Mucosa of rectum (tissue), 2 donors: ENCODE data around the gene CHMP1B.

Experiments
- H3K27ac ChIP-seq, 2 donors: one replicate each; pipeline ENCODE4 v1.7.0; 2013; ENCODE audit warnings: inconsistent platforms in 2 of 2, low read depth in 2 of 2, low read length in 2 of 2
- H3K27me3 ChIP-seq, 2 donors: one replicate each; pipeline ENCODE4 v1.7.0; 2013; ENCODE audit warnings: low read length in 2 of 2; ENCODE audit not compliant: control insufficient read depth in 2 of 2, insufficient read depth in 2 of 2
- H3K36me3 ChIP-seq, 2 donors: one replicate each; pipeline ENCODE4 v1.7.0; 2013; ENCODE audit warnings: low read length in 2 of 2; ENCODE audit not compliant: control insufficient read depth in 2 of 2, insufficient read depth in 2 of 2
- H3K4me1 ChIP-seq, 2 donors: one replicate each; pipeline ENCODE4 v1.7.0; 2013; ENCODE audit warnings: low read length in 2 of 2, mild to moderate bottlenecking in 1 of 2; ENCODE audit not compliant: control insufficient read depth in 2 of 2, insufficient read depth in 2 of 2
- H3K4me3 ChIP-seq, 2 donors: one replicate each; pipeline ENCODE4 v1.7.0; 2013; ENCODE audit warnings: low read length in 2 of 2
- H3K9ac ChIP-seq, 2 donors: one replicate each; pipeline ENCODE4 v1.7.0; 2013; ENCODE audit warnings: low read length in 2 of 2, low read depth in 1 of 2, mild to moderate bottlenecking in 1 of 2
- H3K9me3 ChIP-seq, 2 donors: one replicate each; pipeline ENCODE4 v1.7.0; 2013; ENCODE audit warnings: low read length in 2 of 2; ENCODE audit not compliant: control insufficient read depth in 2 of 2
- donor health status: healthy.
- donor health status: Normal muscosa, but diverticular disease.

The CHMP1B gene

GRCh38 chr18:11818486-11819203 is 32.6 kb upstream of the CHMP1B start:
- Histone ChIP-seq H3K4me3 (no peak overlapping the region), H3K27ac (no peak overlapping the region), H3K27me3 (no peaks in the 10 kb centered on the region), H3K36me3 (no peaks in the 10 kb centered on the region), H3K9ac (no peak overlapping the region), H3K4me1 (no peaks in the 10 kb centered on the region), H3K9me3 (no peaks in the 10 kb centered on the region)

GRCh38 chr18:11819938-11820337 is 31.3 kb upstream of the CHMP1B start:
- Histone ChIP-seq H3K27me3 (no peaks in the 10 kb centered on the region), H3K36me3 (no peaks in the 10 kb centered on the region), H3K9ac (no peak overlapping the region), H3K9me3 (no peaks in the 10 kb centered on the region), H3K4me3 (no peak overlapping the region), H3K27ac (no peak overlapping the region), H3K4me1 (no peaks in the 10 kb centered on the region)

GRCh38 chr18:11820697-11821096 is 30.5 kb upstream of the CHMP1B start:
- no peak overlapping the region for H3K27ac ChIP-seq
- H3K9me3 ChIP-seq, result no peaks in the 10 kb centered on the region
- no peaks in the 10 kb centered on the region for H3K4me1 ChIP-seq
- H3K9ac ChIP-seq, result no peak overlapping the region
- no peaks in the 10 kb centered on the region for H3K27me3 ChIP-seq
- no peak overlapping the region for H3K4me3 ChIP-seq
- no peaks in the 10 kb centered on the region for H3K36me3 ChIP-seq

GRCh38 chr18:11821208-11821607 is 30.0 kb upstream of the CHMP1B start:
- no peak overlapping the region for H3K27ac ChIP-seq
- H3K27me3 ChIP-seq, result no peaks in the 10 kb centered on the region
- no peaks in the 10 kb centered on the region for H3K36me3 ChIP-seq
- no peaks in the 10 kb centered on the region for H3K4me1 ChIP-seq
- no peak overlapping the region for H3K9ac ChIP-seq
- H3K4me3 ChIP-seq, result no peak overlapping the region
- H3K9me3 ChIP-seq, result no peaks in the 10 kb centered on the region

GRCh38 chr18:11821643-11822237 is 29.5 kb upstream of the CHMP1B start:
- no peak overlapping the region for H3K27ac ChIP-seq
- no peaks in the 10 kb centered on the region for H3K4me1 ChIP-seq
- H3K9me3 ChIP-seq, result no peaks in the 10 kb centered on the region
- H3K36me3 ChIP-seq, result no peaks in the 10 kb centered on the region
- no peaks in the 10 kb centered on the region for H3K27me3 ChIP-seq
- no peak overlapping the region for H3K9ac ChIP-seq
- no peak overlapping the region for H3K4me3 ChIP-seq

GRCh38 chr18:11823545-11823944 is 27.7 kb upstream of the CHMP1B start:
- no peaks in the 10 kb centered on the region for H3K4me1 ChIP-seq
- no peak overlapping the region for H3K27ac ChIP-seq
- no peaks in the 10 kb centered on the region for H3K36me3 ChIP-seq
- no peaks in the 10 kb centered on the region for H3K9me3 ChIP-seq
- H3K27me3 ChIP-seq, result no peaks in the 10 kb centered on the region
- H3K9ac ChIP-seq, result no peak overlapping the region
- no peak overlapping the region for H3K4me3 ChIP-seq

GRCh38 chr18:11826836-11827235 is 24.4 kb upstream of the CHMP1B start:
- no peaks in the 10 kb centered on the region for H3K4me1 ChIP-seq
- no peak overlapping the region for H3K9ac ChIP-seq
- no peaks in the 10 kb centered on the region for H3K27me3 ChIP-seq
- H3K4me3 ChIP-seq, result no peak overlapping the region
- no peaks in the 10 kb centered on the region for H3K36me3 ChIP-seq
- no peaks in the 10 kb centered on the region for H3K9me3 ChIP-seq
- H3K27ac ChIP-seq, result no peak overlapping the region

- Histone ChIP-seq H3K27ac (no peak overlapping the region), H3K27me3 (no peaks in the 10 kb centered on the region), H3K9me3 (no peaks in the 10 kb centered on the region), H3K36me3 (no peaks in the 10 kb centered on the region), H3K9ac (no peak overlapping the region), H3K4me3 (no peak overlapping the region), H3K4me1 (no peaks in the 10 kb centered on the region)
Measured at GRCh38 chr18:11828786-11829432, 22.3 kb upstream of the CHMP1B start.

- H3K9me3 ChIP-seq, result no peaks in the 10 kb centered on the region
- H3K27ac ChIP-seq, result no peak overlapping the region
- H3K36me3 ChIP-seq, result no peaks in the 10 kb centered on the region
- no peak overlapping the region for H3K9ac ChIP-seq
- no peaks in the 10 kb centered on the region for H3K4me1 ChIP-seq
- no peak overlapping the region for H3K4me3 ChIP-seq
- H3K27me3 ChIP-seq, result no peaks in the 10 kb centered on the region
Measured at GRCh38 chr18:11830585-11830984, 20.6 kb upstream of the CHMP1B start.

- no peak overlapping the region for H3K9ac ChIP-seq
- H3K27ac ChIP-seq, result no peak overlapping the region
- no peaks in the 10 kb centered on the region for H3K9me3 ChIP-seq
- no peaks in the 10 kb centered on the region for H3K27me3 ChIP-seq
- H3K36me3 ChIP-seq, result no peaks in the 10 kb centered on the region
- no peaks in the 10 kb centered on the region for H3K4me1 ChIP-seq
- no peak overlapping the region for H3K4me3 ChIP-seq
Measured at GRCh38 chr18:11831921-11832320, 19.3 kb upstream of the CHMP1B start.
